Gastroesophageal sphincter (tissue), 3 donors: ENCODE data around the gene RHBDD3.

Experiments used
- POLR2A ChIP-seq, 2 donors: fragments of 450-650 bp; IDR thresholded peaks; one replicate each; pipeline ENCODE4 v1.6.1; 2017; ENCODE audit warnings: antibody characterized with exemption in 2 of 2, mild to moderate bottlenecking in 2 of 2, moderate library complexity in 1 of 2
- POLR2AphosphoS5 ChIP-seq: sonication (generic); formaldehyde crosslinking; IDR thresholded peaks from one replicate; pipeline ENCODE4 v1.6.1; 2017; ENCODE audit warnings: antibody characterized with exemption
- TF ChIP-seq, protein P1 (sequence below), 4 experiments: fragments of 200-600 bp in 2 of 4; fragments of 450-650 bp in 2 of 4; sonication (generic) in 1 of 4; IDR thresholded peaks; one replicate each; pipeline ENCODE4 v1.5.1; 2017 to 2019; ENCODE audit warnings: antibody characterized with exemption in 4 of 4, mild to moderate bottlenecking in 2 of 4, moderate library complexity in 2 of 4

DNA sequence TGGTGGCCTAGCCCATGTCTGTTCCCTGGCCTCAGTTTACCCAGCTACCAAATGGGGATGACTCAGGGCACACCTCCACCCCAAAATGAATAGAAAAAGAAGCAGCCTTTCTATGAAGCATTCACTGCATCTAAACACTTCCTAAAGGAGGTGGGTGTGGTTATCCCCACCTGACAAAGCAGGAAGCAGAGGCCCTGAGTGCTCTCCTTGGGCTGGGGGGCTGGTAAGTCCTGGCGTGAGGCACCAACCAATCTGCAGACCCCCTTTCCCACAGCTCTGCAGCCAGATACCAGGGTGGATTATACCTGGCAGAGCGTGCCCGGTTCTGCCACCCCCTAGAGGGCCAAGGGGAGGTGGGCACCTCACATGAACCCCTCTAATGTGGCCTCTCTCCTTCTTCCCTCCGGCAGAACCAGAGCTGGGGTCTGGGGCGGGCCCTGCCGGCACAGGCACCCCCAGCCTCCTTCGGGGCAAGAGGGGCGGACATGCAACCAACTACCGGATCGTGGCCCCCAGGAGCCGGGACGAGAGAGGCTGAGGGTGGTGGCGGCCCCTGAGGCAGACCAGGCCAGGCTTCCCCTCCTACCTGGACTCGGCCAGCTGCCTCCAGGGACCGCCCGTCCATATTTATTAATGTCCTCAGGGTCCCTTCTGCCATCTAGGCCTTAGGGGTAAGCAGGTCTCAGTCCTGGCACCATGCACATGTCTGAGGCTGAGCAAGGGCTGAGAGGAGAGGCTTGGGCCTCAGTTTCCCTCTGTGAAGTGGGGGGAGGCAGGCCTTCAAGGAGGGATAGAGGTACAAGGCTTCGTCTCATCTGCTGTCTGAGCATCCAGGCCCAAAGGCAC, 9.2 kb downstream of the RHBDD3 start:
- no peak for TF ChIP-seq POLR2AphosphoS5
- TF ChIP-seq, protein P1, sequence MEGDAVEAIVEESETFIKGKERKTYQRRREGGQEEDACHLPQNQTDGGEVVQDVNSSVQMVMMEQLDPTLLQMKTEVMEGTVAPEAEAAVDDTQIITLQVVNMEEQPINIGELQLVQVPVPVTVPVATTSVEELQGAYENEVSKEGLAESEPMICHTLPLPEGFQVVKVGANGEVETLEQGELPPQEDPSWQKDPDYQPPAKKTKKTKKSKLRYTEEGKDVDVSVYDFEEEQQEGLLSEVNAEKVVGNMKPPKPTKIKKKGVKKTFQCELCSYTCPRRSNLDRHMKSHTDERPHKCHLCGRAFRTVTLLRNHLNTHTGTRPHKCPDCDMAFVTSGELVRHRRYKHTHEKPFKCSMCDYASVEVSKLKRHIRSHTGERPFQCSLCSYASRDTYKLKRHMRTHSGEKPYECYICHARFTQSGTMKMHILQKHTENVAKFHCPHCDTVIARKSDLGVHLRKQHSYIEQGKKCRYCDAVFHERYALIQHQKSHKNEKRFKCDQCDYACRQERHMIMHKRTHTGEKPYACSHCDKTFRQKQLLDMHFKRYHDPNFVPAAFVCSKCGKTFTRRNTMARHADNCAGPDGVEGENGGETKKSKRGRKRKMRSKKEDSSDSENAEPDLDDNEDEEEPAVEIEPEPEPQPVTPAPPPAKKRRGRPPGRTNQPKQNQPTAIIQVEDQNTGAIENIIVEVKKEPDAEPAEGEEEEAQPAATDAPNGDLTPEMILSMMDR (IDR thresholded peaks at IDR 0.05), result no peak
- no peak for TF ChIP-seq POLR2A (IDR thresholded peaks at IDR 0.05)
